Ramos (cell line): ENCODE results near the gene CSN2.

Experiments
- in situ Hi-C: fragments of 300-500 bp; cut with MboI; formaldehyde crosslinking; loops from one replicate; pipeline ENCODE4 v1.14.3; 2022; ENCODE audit warnings: low sequenced_read_pairs; ENCODE audit not compliant: unreplicated experiment

CSN2 gene

GRCh38 chr4:69909195-69909594, 56.3 kb downstream of the CSN2 start:
- in situ Hi-C loops, result no loop called here

GRCh38 chr4:69907151-69907550, 58.4 kb downstream of the CSN2 start:
- in situ Hi-C loops, result no loop called here
